Stomach (tissue), 4 donors: ENCODE measurements around the gene MYRFL.

ENCODE experiments used
- EP300 ChIP-seq: sonication (generic); formaldehyde crosslinking; IDR thresholded peaks from one replicate; pipeline ENCODE4 v1.6.1; 2017; ENCODE audit warnings: antibody characterized with exemption
- POLR2A ChIP-seq, 4 donors: fragments of 450-650 bp; IDR thresholded peaks; one replicate each; pipeline ENCODE4 v1.6.1; 2016; ENCODE audit warnings: antibody characterized with exemption in 4 of 4, control low read depth in 2 of 4, mild to moderate bottlenecking in 1 of 4, moderate library complexity in 1 of 4
- POLR2AphosphoS5 ChIP-seq, 3 donors: sonication (generic); formaldehyde crosslinking; IDR thresholded peaks; one replicate each; pipeline ENCODE4 v1.6.1; 2016; ENCODE audit warnings: antibody characterized with exemption in 3 of 3
- TF ChIP-seq, protein P1 (sequence below), 7 experiments: fragments of 450-650 bp in 4 of 7; fragments of 200-600 bp in 3 of 7; sonication (generic) in 3 of 7; IDR thresholded peaks; one replicate each; pipeline ENCODE4 v1.5.1; 2016 to 2019; ENCODE audit warnings: antibody characterized with exemption in 7 of 7, control low read depth in 2 of 7, mild to moderate bottlenecking in 1 of 7

DNA sequence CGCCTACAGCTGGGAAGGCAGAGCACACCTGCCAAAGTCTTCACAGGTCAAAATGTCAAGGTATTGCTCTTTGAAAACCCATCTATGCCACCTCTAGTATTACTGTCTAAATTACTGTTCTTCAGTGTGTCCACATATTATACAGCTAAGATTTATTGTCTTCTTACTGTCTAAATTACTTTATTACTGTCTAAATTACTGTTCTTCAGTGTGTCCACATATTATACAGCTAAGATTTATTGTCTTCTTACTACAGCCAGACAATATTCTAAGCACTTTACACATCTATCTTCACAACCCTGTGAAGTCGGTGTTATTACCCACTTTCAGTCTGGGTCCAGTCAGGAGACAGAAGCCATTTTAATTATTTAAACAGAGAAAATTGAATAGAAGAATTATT lies 173.9 kb downstream of the MYRFL start:
- TF ChIP-seq, protein P1, sequence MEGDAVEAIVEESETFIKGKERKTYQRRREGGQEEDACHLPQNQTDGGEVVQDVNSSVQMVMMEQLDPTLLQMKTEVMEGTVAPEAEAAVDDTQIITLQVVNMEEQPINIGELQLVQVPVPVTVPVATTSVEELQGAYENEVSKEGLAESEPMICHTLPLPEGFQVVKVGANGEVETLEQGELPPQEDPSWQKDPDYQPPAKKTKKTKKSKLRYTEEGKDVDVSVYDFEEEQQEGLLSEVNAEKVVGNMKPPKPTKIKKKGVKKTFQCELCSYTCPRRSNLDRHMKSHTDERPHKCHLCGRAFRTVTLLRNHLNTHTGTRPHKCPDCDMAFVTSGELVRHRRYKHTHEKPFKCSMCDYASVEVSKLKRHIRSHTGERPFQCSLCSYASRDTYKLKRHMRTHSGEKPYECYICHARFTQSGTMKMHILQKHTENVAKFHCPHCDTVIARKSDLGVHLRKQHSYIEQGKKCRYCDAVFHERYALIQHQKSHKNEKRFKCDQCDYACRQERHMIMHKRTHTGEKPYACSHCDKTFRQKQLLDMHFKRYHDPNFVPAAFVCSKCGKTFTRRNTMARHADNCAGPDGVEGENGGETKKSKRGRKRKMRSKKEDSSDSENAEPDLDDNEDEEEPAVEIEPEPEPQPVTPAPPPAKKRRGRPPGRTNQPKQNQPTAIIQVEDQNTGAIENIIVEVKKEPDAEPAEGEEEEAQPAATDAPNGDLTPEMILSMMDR (IDR thresholded peaks at IDR 0.05) = no peak
- TF ChIP-seq EP300 (no peak), POLR2A (IDR thresholded peaks at IDR 0.05) (no peak), POLR2AphosphoS5 (IDR thresholded peaks at IDR 0.05) (no peak)
